A673 (cell line): ENCODE data around the gene TEC. TPM values are rescaled to one million over a fixed set of nuclear protein-coding genes. Genes with fewer than 3 reads are reported as not detected.

Experiments used
- BruUV-seq: library from RNA; stranded (reverse); fragments of 400-500 nt; replicated peaks from 2 replicates; lab custom pipeline; 2021; lab: Mats Ljungman, UMichigan
- CTCF ChIA-PET: fragments of 300-600 bp; sonication (Branson Sonifier 250); formaldehyde crosslinking; loops from one replicate; lab custom pipeline; 2022; ENCODE audit warnings: antibody characterized with exemption; lab: Charles Lee
- POLR2A ChIA-PET: fragments of 300-600 bp; sonication (Branson Sonifier 250); formaldehyde crosslinking; loops from one replicate; lab custom pipeline; 2022; ENCODE audit warnings: antibody characterized with exemption; ENCODE audit not compliant: low non-redundant PET; lab: Charles Lee
- DNase-seq: peaks from one replicate; pipeline ENCODE4 v3.0.0-alpha.2; 2015; ENCODE audit warnings: low spot score
- H3K27ac ChIP-seq: fragments of 200-600 bp; sonication (generic); 2 replicates; pipeline ENCODE4 v1.5.1; 2016; ENCODE audit warnings: mixed run types, low read depth, mild to moderate bottlenecking, mixed read lengths, antibody characterized with exemption, low read length; ENCODE audit not compliant: poor library complexity, severe bottlenecking
- H3K27me3 ChIP-seq: fragments of 200-600 bp; sonication (generic); replicated peaks from 2 replicates; pipeline ENCODE4 v1.6.1; 2017; ENCODE audit warnings: mixed run types, low read depth, mild to moderate bottlenecking, mixed read lengths, antibody characterized with exemption, low read length; ENCODE audit not compliant: insufficient read depth, poor library complexity
- H3K36me3 ChIP-seq: fragments of 200-600 bp; sonication (generic); 2 replicates; pipeline ENCODE4 v1.6.1; 2016; ENCODE audit warnings: mixed run types, mild to moderate bottlenecking, mixed read lengths, antibody characterized with exemption, low read length; ENCODE audit not compliant: insufficient read depth, poor library complexity, severe bottlenecking
- H3K4me1 ChIP-seq: fragments of 200-600 bp; sonication (generic); 2 replicates; pipeline ENCODE4 v1.6.1; 2017; ENCODE audit warnings: mixed run types, mild to moderate bottlenecking, mixed read lengths, antibody characterized with exemption, low read length; ENCODE audit not compliant: insufficient read depth, poor library complexity, severe bottlenecking
- H3K4me3 ChIP-seq: fragments of 200-600 bp; sonication (generic); 2 replicates; pipeline ENCODE4 v1.5.1; 2016; ENCODE audit warnings: low read depth, mixed run types, mild to moderate bottlenecking, mixed read lengths, low read length; ENCODE audit not compliant: poor library complexity, severe bottlenecking
- H3K9me3 ChIP-seq: fragments of 200-600 bp; sonication (generic); 2 replicates; pipeline ENCODE4 v1.6.1; 2016; ENCODE audit warnings: mixed run types, low read depth, mild to moderate bottlenecking, mixed read lengths, antibody characterized with exemption, low read length; ENCODE audit not compliant: poor library complexity, severe bottlenecking
- EZH2 ChIP-seq: fragments of 200-600 bp; sonication (generic); IDR thresholded peaks from 2 replicates; pipeline ENCODE4 v1.6.1; 2017; ENCODE audit warnings: borderline replicate concordance, low read depth, mild to moderate bottlenecking, mixed read lengths, antibody characterized with exemption, low read length; ENCODE audit not compliant: poor library complexity, severe bottlenecking
- intact Hi-C: fragments of 100-400 bp; cut with micrococcal nuclease; formaldehyde crosslinking; loops from one replicate; pipeline ENCODE4 v1.10.0; 2022; ENCODE audit not compliant: unreplicated experiment
- total RNA-seq: library from RNA; stranded (reverse); gene quantifications from 2 replicates; pipeline ENCODE4 v1.2.3, GENCODE V29; 2021
- TF ChIP-seq, protein P1 (sequence below): fragments of 300-800, 200-600 bp; sonication (generic); conservative IDR thresholded peaks from 2 replicates; pipeline ENCODE4 v1.5.1; 2017; ENCODE audit warnings: low read depth, mild to moderate bottlenecking, antibody characterized with exemption, low read length, moderate library complexity, mixed read lengths

TEC gene
- total RNA-seq, 1 experiment from 2014 or later, result 6.8 TPM

DNA sequence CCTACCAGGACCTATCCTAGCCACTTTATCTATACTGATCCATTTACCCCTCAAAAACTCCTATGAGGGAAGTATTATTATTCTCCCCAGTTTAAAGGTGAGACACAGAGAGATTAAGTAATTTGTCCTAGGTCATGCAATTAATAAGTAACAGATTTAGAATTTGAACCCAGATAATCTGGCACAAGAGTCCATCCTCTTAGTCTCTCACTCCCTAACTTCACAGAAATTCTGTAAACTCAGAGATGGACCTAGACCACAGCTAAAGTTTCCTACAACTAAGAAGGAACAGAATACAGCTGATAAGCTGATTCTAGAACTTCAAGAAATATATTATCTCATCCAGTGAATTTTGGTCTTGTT, 58.7 kb downstream of the TEC start:
- no peak for TF ChIP-seq EZH2
- TF ChIP-seq, protein P1, sequence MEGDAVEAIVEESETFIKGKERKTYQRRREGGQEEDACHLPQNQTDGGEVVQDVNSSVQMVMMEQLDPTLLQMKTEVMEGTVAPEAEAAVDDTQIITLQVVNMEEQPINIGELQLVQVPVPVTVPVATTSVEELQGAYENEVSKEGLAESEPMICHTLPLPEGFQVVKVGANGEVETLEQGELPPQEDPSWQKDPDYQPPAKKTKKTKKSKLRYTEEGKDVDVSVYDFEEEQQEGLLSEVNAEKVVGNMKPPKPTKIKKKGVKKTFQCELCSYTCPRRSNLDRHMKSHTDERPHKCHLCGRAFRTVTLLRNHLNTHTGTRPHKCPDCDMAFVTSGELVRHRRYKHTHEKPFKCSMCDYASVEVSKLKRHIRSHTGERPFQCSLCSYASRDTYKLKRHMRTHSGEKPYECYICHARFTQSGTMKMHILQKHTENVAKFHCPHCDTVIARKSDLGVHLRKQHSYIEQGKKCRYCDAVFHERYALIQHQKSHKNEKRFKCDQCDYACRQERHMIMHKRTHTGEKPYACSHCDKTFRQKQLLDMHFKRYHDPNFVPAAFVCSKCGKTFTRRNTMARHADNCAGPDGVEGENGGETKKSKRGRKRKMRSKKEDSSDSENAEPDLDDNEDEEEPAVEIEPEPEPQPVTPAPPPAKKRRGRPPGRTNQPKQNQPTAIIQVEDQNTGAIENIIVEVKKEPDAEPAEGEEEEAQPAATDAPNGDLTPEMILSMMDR, result no peak
- intact Hi-C loops, result no loop called here
- no peak overlapping the region for H3K27ac ChIP-seq
- DNase-seq, result no peak
- no peaks in the 10 kb centered on the region for H3K4me1 ChIP-seq
- no peak overlapping the region for H3K4me3 ChIP-seq
- CTCF ChIA-PET, result no interaction called here
- POLR2A ChIA-PET, result no interaction called here
- no TSS peak for BruUV-seq
- no peaks in the 10 kb centered on the region for H3K36me3 ChIP-seq
- H3K9me3 ChIP-seq, result no peaks in the 10 kb centered on the region
- no peaks in the 10 kb centered on the region for H3K27me3 ChIP-seq

DNA sequence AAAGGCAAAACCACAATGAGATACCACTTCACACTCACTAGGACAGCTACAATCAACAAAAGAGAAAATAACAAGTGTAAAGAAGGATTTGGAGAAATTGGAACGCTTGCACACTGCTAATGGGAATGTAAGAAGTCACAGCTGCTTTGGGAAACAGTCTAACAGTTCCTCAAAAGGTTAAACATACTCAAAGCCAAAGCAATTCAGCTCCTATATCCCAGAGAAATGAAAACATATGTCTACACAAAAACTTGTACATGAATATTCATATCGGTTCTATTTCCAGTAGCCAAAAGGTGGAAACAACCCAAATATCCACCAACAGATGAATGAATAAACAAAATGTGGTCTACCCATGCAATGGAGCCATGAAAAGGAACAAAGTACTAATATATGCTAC, 64.0 kb downstream of the TEC start:
- no peak overlapping the region for H3K4me3 ChIP-seq
- H3K27ac ChIP-seq, result no peak overlapping the region
- no peak for DNase-seq
- ChIA-PET CTCF (no interaction called here), POLR2A (no interaction called here)
- no peaks in the 10 kb centered on the region for H3K27me3 ChIP-seq
- intact Hi-C loops, result no loop called here
- H3K4me1 ChIP-seq, result no peaks in the 10 kb centered on the region
- BruUV-seq, result no TSS peak
- H3K36me3 ChIP-seq, result no peaks in the 10 kb centered on the region
- H3K9me3 ChIP-seq, result no peaks in the 10 kb centered on the region
- TF ChIP-seq EZH2, result no peak
- TF ChIP-seq, protein P1, result no peak

DNA sequence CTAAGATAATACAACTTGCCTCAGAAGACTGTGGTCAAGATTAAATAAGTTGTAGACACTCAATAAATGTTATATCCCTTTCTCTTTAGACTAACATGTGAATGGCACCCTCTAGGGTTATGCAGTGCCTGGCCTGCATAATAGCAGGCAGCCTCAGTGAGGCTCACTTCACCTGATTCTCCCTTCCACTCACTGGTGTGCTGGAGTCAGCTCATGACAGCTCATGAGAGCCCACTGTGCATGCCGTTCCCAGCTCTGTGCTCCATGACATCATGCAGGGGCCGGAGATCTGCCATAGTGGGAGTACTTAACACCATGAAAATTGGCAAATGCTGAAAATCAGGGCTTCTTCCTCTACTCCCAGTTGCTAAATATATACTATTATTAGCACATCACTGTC, 64.5 kb downstream of the TEC start:
- H3K4me3 ChIP-seq, result no peak overlapping the region
- CTCF ChIA-PET, result no interaction called here
- DNase-seq, result peak; percentile 16
- no peaks in the 10 kb centered on the region for H3K36me3 ChIP-seq
- H3K27me3 ChIP-seq, result no peaks in the 10 kb centered on the region
- TF ChIP-seq, protein P1, result no peak
- TF ChIP-seq EZH2, result no peak
- BruUV-seq, result no TSS peak
- no peaks in the 10 kb centered on the region for H3K4me1 ChIP-seq
- no peak overlapping the region for H3K27ac ChIP-seq
- POLR2A ChIA-PET, result interaction anchor here (0.5 kb wide), 1 partner anchor 18 kb away, joined by 4 read pairs; no protein-coding TSS in a partner anchor
- intact Hi-C loops, result no loop called here
- no peaks in the 10 kb centered on the region for H3K9me3 ChIP-seq
